ENCODE measurements around the gene FBXL7. TPM values are rescaled to one million over a fixed set of nuclear protein-coding genes. Genes with fewer than 3 reads are reported as not detected.

FBXL7 gene
- total and polyA plus RNA-seq, 2 donors (not counting 3 experiments of a cell fraction or from before 2014, with no cell fraction given) = 23.5 to 32.2 TPM

DNA sequence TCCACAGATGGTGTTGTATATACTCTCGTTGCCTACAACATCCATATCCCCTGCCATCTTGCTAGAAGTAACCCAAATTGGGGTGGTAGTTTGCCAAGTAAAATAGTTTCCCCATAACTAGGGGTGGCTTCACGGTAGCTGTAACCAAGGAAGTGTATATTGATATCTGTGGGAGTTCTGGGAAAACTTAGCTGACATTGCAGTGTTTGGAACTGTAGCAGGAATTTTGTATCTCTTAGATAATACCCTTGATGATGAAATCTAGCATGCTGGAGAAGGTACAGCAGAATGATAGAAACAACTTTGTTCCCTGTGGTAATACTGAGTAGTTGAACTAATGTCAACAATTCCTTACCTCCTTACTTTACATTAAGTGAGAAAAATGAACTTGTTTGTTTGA, 29.8 kb downstream of the FBXL7 start:
- DNase-seq (ENCODE audit: low read depth, low spot score) (no peak), FAIRE-seq (no peak)
- Histone ChIP-seq H3K4me1 (ENCODE audit: control insufficient read depth, extremely low read depth, insufficient read depth, low read length) (no peaks in the 10 kb centered on the region), H2AFZ (ENCODE audit: low read depth, low read length) (no peak overlapping the region), H3K27ac (ENCODE audit: insufficient read depth, low read depth, low read length) (no peak overlapping the region), H3K36me3 (ENCODE audit: control insufficient read depth in 2 of 2, extremely low read depth in 1 of 2, insufficient read depth in 2 of 2, low read length in 2 of 2) (no peaks in the 10 kb centered on the region), H3K4me3 (replicated peaks in 1 of 3; ENCODE audit: insufficient read depth in 1 of 3, low read depth in 1 of 3, low read length in 3 of 3) (no peak overlapping the region), H3K79me2 (ENCODE audit: control insufficient read depth, insufficient read depth, low read length) (peaks cover 9% of the 10 kb centered on the region), H4K20me1 (replicated peaks; ENCODE audit: control insufficient read depth, extremely low read depth, insufficient read depth, low read length) (peaks cover 3% of the 10 kb centered on the region), H3K9me1 (replicated peaks; ENCODE audit: control insufficient read depth, extremely low read depth, insufficient read depth, low read length) (no peaks in the 10 kb centered on the region), H3K9me3 (replicated peaks; ENCODE audit: control insufficient read depth, insufficient read depth, low read length) (no peaks in the 10 kb centered on the region), H3K4me2 (ENCODE audit: insufficient read depth, low read length) (no peak overlapping the region), H3K27me3 (ENCODE audit: control insufficient read depth in 2 of 2, insufficient read depth in 2 of 2, low read length in 2 of 2) (no peaks in the 10 kb centered on the region), H3K9ac (replicated peaks; ENCODE audit: extremely low read depth, insufficient read depth, low read length) (no peak overlapping the region)
- dilution Hi-C loops (cut with MboI; ENCODE audit: extremely low pct_ligation_motif_present, low sequenced_read_pairs) = no loop called here
- ChIA-PET POLR2A (no interaction called here), CTCF (interaction anchor here (0.8 to 2.1 kb wide), 2 partner anchors 8 to 19 kb away, joined by 3 to 7 read pairs; no protein-coding TSS in a partner anchor)
- TF ChIP-seq GATA2 (IDR thresholded peaks at IDR 0.05; ENCODE audit: insufficient read depth, insufficient read length, low read depth, low read length) (no peak), JUN (IDR thresholded peaks at IDR 0.05; ENCODE audit: borderline replicate concordance, insufficient read depth, insufficient read length, low read depth) (no peak), POLR2AphosphoS5 (IDR thresholded peaks at IDR 0.05; ENCODE audit: insufficient read depth, low read depth, low read length) (no peak), FOS (IDR thresholded peaks at IDR 0.05; ENCODE audit: borderline replicate concordance, insufficient read depth, low read length) (no peak), MYC (IDR thresholded peaks at IDR 0.05; ENCODE audit: low read depth, low read length) (no peak), EZH2 (IDR thresholded peaks at IDR 0.05; ENCODE audit: borderline replicate concordance, low read depth, low read length, severe bottlenecking) (no peak), POLR2A (IDR thresholded peaks at IDR 0.05; ENCODE audit: low read depth, low read length) (no peak)
- TF ChIP-seq, protein P1, sequence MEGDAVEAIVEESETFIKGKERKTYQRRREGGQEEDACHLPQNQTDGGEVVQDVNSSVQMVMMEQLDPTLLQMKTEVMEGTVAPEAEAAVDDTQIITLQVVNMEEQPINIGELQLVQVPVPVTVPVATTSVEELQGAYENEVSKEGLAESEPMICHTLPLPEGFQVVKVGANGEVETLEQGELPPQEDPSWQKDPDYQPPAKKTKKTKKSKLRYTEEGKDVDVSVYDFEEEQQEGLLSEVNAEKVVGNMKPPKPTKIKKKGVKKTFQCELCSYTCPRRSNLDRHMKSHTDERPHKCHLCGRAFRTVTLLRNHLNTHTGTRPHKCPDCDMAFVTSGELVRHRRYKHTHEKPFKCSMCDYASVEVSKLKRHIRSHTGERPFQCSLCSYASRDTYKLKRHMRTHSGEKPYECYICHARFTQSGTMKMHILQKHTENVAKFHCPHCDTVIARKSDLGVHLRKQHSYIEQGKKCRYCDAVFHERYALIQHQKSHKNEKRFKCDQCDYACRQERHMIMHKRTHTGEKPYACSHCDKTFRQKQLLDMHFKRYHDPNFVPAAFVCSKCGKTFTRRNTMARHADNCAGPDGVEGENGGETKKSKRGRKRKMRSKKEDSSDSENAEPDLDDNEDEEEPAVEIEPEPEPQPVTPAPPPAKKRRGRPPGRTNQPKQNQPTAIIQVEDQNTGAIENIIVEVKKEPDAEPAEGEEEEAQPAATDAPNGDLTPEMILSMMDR (IDR thresholded peaks at IDR 0.05; ENCODE audit: extremely low read depth in 1 of 2, insufficient read depth in 1 of 2, low read depth in 1 of 2, low read length in 2 of 2) = no peak
- TF ChIP-seq, protein P2, sequence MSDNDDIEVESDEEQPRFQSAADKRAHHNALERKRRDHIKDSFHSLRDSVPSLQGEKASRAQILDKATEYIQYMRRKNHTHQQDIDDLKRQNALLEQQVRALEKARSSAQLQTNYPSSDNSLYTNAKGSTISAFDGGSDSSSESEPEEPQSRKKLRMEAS (IDR thresholded peaks at IDR 0.05; ENCODE audit: insufficient read depth, insufficient read length) = no peak
- intact Hi-C loops (cut with micrococcal nuclease) = no loop called here
- BruUV-seq (replicated peaks) = no TSS peak

Measured in endothelial cell of umbilical vein (primary cell).